ENCODE results near the gene TSPY3. TPM values are rescaled to one million over a fixed set of nuclear protein-coding genes. Genes with fewer than 3 reads are reported as not detected.
A peak's percentile ranks its signal among the peaks of the same experiment; 100 is the strongest.
"Not testable (repeated sequence)": the region's sequence is repeated elsewhere in the genome, so short reads cannot be mapped to it uniquely, and the experiment has no call there.

Gene TSPY3
- total RNA-seq (not detected), polyA plus RNA-seq (not detected)
- long read RNA-seq, donor 1: 0 reads
- long read RNA-seq, donor 2: 0 reads
- long read RNA-seq, donor 3: 0 reads

GRCh38 chrY:9398121-9398520 is at the start of gene TSPY3:
TSPY3 (plus strand) TSS chrY:9398421; CDS start chrY:9398467, 46 bp downstream.
- H3K4me3 ChIP-seq; intact Hi-C loops (cut with DNase I); H3K4me1 ChIP-seq; H3K9me3 ChIP-seq; H3K27me3 ChIP-seq; DNase-seq; H3K36me3 ChIP-seq; ATAC-seq; H3K27ac ChIP-seq: not testable (repeated sequence)
- WGBS, 2 donors: no CpG with 5 or more reads among the region's 26 CpGs

GRCh38 chrY:9357497-9357896 is 40.7 kb upstream of the TSPY3 start, which contains the start of gene TSPY8:
TSPY8 (plus strand) TSS chrY:9357797; CDS start chrY:9357843, 46 bp downstream.
- DNase-seq; H3K27ac ChIP-seq; H3K9me3 ChIP-seq; H3K36me3 ChIP-seq; H3K4me1 ChIP-seq; intact Hi-C loops (cut with DNase I); ATAC-seq; H3K4me3 ChIP-seq; H3K27me3 ChIP-seq: not testable (repeated sequence)
- 75 to 89% methylated on average over 2 to 5 of the region's 25 CpGs for WGBS, 2 donors

- H3K4me1 ChIP-seq; H3K4me3 ChIP-seq; intact Hi-C loops (cut with DNase I); H3K36me3 ChIP-seq; ATAC-seq; H3K27me3 ChIP-seq; H3K9me3 ChIP-seq; H3K27ac ChIP-seq: not testable (repeated sequence)
- 88% methylated on average over 11 to 12 of the region's 26 CpGs for WGBS, 2 donors
- peak; percentile 1 to 5 for DNase-seq
These were observed 1.7 kb upstream of the TSPY3 start for GRCh38 chrY:9396527-9396926.

Other genes with a start within 250 kb of the TSPY3 start
- gene TSPY4, start 61.0 kb upstream of the TSPY3 start, total RNA-seq: not detected
- not detected for gene TSPY4, start 61.0 kb upstream of the TSPY3 start, polyA plus RNA-seq
- gene TSPY8, start 40.6 kb upstream of the TSPY3 start, total RNA-seq: not detected
- not detected for gene TSPY8, start 40.6 kb upstream of the TSPY3 start, polyA plus RNA-seq
- not detected for gene TSPY1, start 68.5 kb downstream of the TSPY3 start, total RNA-seq
- gene TSPY1, start 68.5 kb downstream of the TSPY3 start, polyA plus RNA-seq: not detected
- gene TSPY9, start 88.8 kb downstream of the TSPY3 start, total RNA-seq: not detected
- not detected for gene TSPY9, start 88.8 kb downstream of the TSPY3 start, polyA plus RNA-seq
- gene TSPY10, start 129.5 kb downstream of the TSPY3 start, total RNA-seq: not detected
- gene TSPY10, start 129.5 kb downstream of the TSPY3 start, polyA plus RNA-seq: not detected

All from heart right ventricle (tissue), 16 donors.